Vagina (tissue), 2 donors: Measurements from ENCODE around the gene LRRC8E. TPM values are rescaled to one million over a fixed set of nuclear protein-coding genes. Genes with fewer than 3 reads are reported as not detected.

Experiments
- DNase-seq, 2 donors: peaks; one replicate each; pipeline ENCODE4 v3.0.0-alpha.2; 2017; ENCODE audit errors: extremely low spot score in 2 of 2
- H3K27ac ChIP-seq: fragments of 200-600 bp; sonication (generic); one replicate; pipeline ENCODE4 v1.5.1; 2019
- H3K27me3 ChIP-seq: fragments of 200-600 bp; sonication (generic); one replicate; pipeline ENCODE4 v1.5.1; 2019
- H3K36me3 ChIP-seq, 2 donors: fragments of 200-600 bp; sonication (generic); one replicate each; pipeline ENCODE4 v1.5.1; 2017 to 2019
- H3K4me1 ChIP-seq: fragments of 200-600 bp; sonication (generic); one replicate; pipeline ENCODE4 v1.5.1; 2019
- H3K4me3 ChIP-seq, 2 donors: fragments of 200-600 bp; sonication (generic); 1 replicate in 1 of 2; 2 replicates in 1 of 2; pipeline ENCODE4 v1.5.1; 2016 to 2019
- H3K9me3 ChIP-seq: fragments of 200-600 bp; sonication (generic); one replicate; pipeline ENCODE4 v1.5.1; 2019
- CTCF ChIP-seq, 3 experiments: fragments of 450-650 bp in 2 of 3; fragments of 200-600 bp in 1 of 3; sonication (generic) in 1 of 3; IDR thresholded peaks; one replicate each; pipeline ENCODE4 v1.5.1; 2017 to 2019; ENCODE audit warnings: antibody characterized with exemption in 3 of 3, mild to moderate bottlenecking in 2 of 3, moderate library complexity in 2 of 3
- POLR2A ChIP-seq, 2 donors: fragments of 450-650 bp; IDR thresholded peaks; one replicate each; pipeline ENCODE4 v1.6.1; 2017; ENCODE audit warnings: antibody characterized with exemption in 2 of 2, mild to moderate bottlenecking in 2 of 2, moderate library complexity in 2 of 2
- POLR2AphosphoS5 ChIP-seq, 2 donors: sonication (generic); formaldehyde crosslinking; IDR thresholded peaks; one replicate each; pipeline ENCODE4 v1.9.0; 2017; ENCODE audit warnings: antibody characterized with exemption in 2 of 2, mild to moderate bottlenecking in 2 of 2, low read depth in 1 of 2; ENCODE audit not compliant: insufficient read depth in 1 of 2
- intact Hi-C: fragments of 100-400 bp; cut with DNase I; formaldehyde crosslinking; loops from one replicate; pipeline ENCODE4 v1.15.1; 2023
- total RNA-seq: library from RNA; depleted of rRNA; stranded (reverse); fragments of >200 nt; gene quantifications from one replicate; pipeline ENCODE4 v1.2.3, GENCODE V29; 2016

Gene LRRC8E
- total RNA-seq, 1 donor from 2014 or later: 6.6 TPM

DNA sequence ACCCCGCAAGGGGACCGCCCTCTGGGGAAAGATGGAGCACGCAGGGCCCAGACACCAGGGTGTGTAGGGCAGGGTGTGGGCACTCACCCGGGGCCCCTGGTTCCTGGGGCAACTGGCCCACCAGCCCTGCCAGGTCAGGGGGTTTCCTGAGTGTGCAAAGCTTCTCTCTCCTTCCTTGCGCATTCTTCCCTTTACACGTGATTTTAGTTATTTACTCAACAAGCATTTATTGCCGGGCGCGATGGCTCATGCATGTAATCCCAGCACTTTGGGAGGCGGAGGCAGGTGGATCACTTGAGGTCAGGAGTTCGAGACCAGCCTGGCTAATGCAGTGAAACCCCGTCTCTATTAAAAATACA, 34.6 kb upstream of the LRRC8E start:
- no peaks in the 10 kb centered on the region for H3K27me3 ChIP-seq
- intact Hi-C loops: no loop called here

DNA sequence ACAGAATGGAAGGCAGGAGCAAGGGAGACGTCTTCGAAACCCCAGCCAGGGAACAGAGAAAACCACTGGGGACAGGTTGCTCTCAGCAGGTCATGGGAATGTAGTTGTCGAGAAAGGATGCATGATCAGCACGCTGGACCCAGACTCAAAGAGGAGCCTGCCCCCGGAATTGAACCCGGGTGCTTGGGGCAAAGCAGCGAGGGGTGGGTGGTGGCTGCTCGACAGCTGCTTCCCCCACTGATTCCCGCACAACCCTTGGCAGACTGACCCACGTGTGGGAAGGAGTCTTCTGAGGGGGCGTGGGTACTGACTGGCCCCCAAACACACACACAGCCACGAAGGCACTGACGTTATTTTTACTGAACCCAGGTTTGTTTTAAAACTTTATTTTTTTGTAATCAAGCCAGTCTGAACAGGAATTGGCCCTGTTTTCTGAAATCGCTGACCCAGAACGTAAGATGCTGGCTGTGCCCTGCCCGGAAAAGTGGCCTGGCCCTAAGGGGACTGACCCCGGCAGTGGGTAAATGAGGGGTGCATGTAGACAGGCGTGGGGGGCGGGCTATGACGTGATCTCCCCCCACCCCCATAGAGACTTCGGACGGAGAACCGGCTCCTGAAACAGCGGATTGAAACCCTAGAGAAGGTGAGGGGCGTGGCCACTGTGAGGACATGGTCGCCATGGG, 32.7 kb upstream of the LRRC8E start:
- H3K4me1 ChIP-seq: peaks cover 8% of the 10 kb centered on the region
- H3K27ac ChIP-seq: no peak overlapping the region
- no peaks in the 10 kb centered on the region for H3K27me3 ChIP-seq
- H3K9me3 ChIP-seq: no peaks in the 10 kb centered on the region
- H3K36me3 ChIP-seq: no peaks in the 10 kb centered on the region
- intact Hi-C loops: no loop called here
- DNase-seq: no peak
- no peak for TF ChIP-seq CTCF (IDR thresholded peaks at IDR 0.05)
- no peak for TF ChIP-seq POLR2A (IDR thresholded peaks at IDR 0.05)
- no peak for TF ChIP-seq POLR2AphosphoS5 (IDR thresholded peaks at IDR 0.05; ENCODE audit: insufficient read depth in 1 of 2, low read depth in 1 of 2)
- no peak overlapping the region for H3K4me3 ChIP-seq

More for the DNA sequence above, 34.6 kb upstream of the LRRC8E start:
- TF ChIP-seq POLR2A (IDR thresholded peaks at IDR 0.05) (no peak), POLR2AphosphoS5 (IDR thresholded peaks at IDR 0.05; ENCODE audit: insufficient read depth in 1 of 2, low read depth in 1 of 2) (no peak), CTCF (IDR thresholded peaks at IDR 0.05) (no peak)
- no peaks in the 10 kb centered on the region for H3K36me3 ChIP-seq
- no peaks in the 10 kb centered on the region for H3K9me3 ChIP-seq
- H3K4me3 ChIP-seq: no peak overlapping the region
- peaks cover 8% of the 10 kb centered on the region for H3K4me1 ChIP-seq
- no peak for DNase-seq
- no peak overlapping the region for H3K27ac ChIP-seq

DNA sequence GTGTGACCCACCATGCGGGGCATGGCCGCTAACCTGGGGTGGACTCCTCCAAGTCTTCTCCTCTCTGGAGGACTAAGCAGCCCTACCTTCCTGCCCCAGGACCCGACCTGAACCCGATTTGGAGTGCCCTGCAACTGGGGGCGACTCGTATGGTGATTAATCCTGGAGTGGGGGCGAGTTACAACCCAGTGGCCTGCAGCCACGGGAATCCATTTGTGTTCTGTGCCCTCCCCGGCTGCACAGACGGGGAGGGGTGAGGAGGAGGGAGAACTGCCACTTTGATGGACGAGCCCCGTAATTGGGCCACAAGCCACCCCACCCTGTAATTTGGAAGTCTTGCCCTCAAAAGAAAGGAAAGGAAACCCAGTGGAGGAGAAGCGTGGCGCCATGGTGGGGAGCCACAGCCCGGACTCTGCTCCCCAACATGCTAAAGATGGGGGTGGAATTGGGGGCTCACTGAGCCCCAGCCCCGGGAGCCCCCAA, 32.2 kb upstream of the LRRC8E start:
- Histone ChIP-seq H3K9me3 (no peaks in the 10 kb centered on the region), H3K4me3 (no peak overlapping the region), H3K36me3 (no peaks in the 10 kb centered on the region), H3K27ac (no peak overlapping the region), H3K27me3 (no peaks in the 10 kb centered on the region), H3K4me1 (peaks cover 8% of the 10 kb centered on the region)
- no peak for DNase-seq
- intact Hi-C loops: no loop called here
- TF ChIP-seq CTCF (IDR thresholded peaks at IDR 0.05): no peak
- TF ChIP-seq POLR2AphosphoS5 (IDR thresholded peaks at IDR 0.05; ENCODE audit: insufficient read depth in 1 of 2, low read depth in 1 of 2): no peak
- no peak for TF ChIP-seq POLR2A (IDR thresholded peaks at IDR 0.05)

DNA sequence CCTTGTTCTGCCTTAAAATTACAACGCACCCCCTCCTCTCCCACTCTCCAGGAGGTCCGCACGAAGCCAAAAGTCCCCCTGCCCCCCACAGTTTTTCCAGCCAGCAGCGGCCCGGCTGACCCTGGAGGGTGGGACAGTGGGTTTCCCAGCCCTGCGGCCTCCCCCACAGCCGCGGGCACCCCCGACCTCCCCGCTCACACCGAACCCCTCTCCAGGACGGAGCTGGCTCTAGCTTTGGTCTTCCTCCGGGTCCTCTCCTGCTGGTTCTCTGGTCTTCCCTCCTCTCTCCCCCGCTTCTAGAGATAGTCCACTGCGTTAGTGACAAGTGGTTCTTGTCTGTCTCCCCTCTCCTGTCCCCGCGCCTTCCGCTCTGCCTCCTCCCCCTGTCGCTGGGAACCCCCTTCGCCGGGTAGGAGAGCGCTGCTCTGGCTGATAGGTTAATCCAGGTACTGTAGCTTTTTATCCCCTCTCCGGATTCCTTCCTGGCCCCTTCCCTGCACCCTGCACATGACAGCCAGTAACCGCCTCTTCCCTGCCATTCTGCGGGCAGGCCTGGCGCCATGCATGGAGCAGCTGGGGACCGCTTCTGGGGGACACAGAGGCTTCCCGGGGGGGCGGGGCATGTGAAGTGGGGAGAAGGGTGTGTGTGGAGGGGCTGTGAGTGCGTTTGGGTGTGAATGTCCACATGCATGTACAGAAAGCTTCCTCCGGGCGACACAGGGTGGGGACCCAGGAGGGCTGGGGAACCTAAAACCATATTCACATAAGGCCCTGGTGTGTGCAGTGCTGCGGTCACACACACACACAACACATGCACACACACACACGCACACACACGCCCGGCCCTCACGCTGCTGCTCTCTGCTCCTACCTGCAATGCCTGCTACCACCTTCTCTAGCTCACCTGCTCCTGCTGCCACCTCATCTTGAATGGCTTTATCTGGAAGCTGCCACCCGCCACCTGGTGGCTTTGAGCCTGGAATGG, 31.3 kb upstream of the LRRC8E start:
- Histone ChIP-seq H3K36me3 (no peaks in the 10 kb centered on the region), H3K9me3 (no peaks in the 10 kb centered on the region), H3K27ac (no peak overlapping the region), H3K4me1 (peaks cover 11% of the 10 kb centered on the region), H3K27me3 (no peaks in the 10 kb centered on the region), H3K4me3 (no peak overlapping the region)
- intact Hi-C loops: no loop called here
- TF ChIP-seq POLR2A (IDR thresholded peaks at IDR 0.05) (no peak), POLR2AphosphoS5 (IDR thresholded peaks at IDR 0.05; ENCODE audit: insufficient read depth in 1 of 2, low read depth in 1 of 2) (no peak), CTCF (IDR thresholded peaks at IDR 0.05) (no peak)
- DNase-seq: no peak
